ENCODE data around the gene FCN1. TPM values are rescaled to one million over a fixed set of nuclear protein-coding genes. Genes with fewer than 3 reads are reported as not detected.

Gene FCN1
- polyA plus RNA-seq, 3 donors = 2,884 to 7,680 (median 6,268) TPM

DNA sequence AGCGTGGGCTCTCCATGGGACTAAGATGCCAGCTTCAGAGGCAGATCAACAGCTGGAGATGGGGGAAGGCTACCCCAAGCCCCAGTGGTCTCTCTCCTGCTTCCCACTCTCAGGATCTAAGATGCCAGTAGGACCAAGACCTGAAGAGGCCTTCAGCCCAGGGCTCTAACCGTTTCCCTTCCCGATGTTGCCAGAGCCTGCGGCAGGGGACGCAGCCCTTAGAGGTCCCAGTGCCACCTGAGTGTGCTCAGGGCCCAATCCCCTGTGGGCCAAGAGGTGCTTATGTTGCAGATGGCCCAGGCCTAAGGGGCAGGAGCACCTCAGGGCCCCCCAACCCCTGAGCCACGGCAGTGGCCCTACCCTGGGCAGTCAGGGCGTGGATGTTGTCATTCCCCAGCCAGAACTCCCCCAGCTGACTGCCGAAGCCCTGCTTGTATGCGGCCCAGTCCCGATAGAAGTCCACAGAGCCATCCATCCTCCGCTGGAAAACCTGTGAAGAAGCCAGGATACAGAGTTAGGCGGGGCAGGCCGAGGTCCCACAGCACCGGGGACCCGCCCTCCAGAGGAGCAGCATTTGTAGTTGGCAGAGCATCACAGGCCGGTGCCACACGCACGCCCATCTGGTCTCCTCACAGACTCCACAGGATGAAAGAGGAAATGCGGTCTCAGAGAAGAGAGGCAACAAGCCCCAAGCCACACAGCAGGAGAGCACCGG, 5.4 kb downstream of the FCN1 start:
- Mint-ChIP-seq H3K4me3 (peak overlapping the region; percentile 53 to 98), H3K27ac (peak overlapping the region in 6 of 7 donors; percentile 81 to 87 (median 83)), H3K36me3 (peaks cover 72 to 88% of the 10 kb centered on the region in 2 donors), H3K9me3 (peaks cover 49 to 74% (median 62%) of the 10 kb centered on the region in 7 donors), H3K27me3 (ENCODE audit: low read depth in 3 of 3) (peaks cover 0 to 6% (median 0%) of the 10 kb centered on the region in 3 donors), H3K4me1 (peaks cover 50% of the 10 kb centered on the region)
- H3K79me2 ChIP-seq (ENCODE audit: insufficient read depth, low read length) = peaks cover 46% of the 10 kb centered on the region
- peaks cover 51 to 52% of the 10 kb centered on the region in 2 donors for H3K4me1 ChIP-seq (ENCODE audit: control insufficient read depth in 1 of 2, insufficient read depth in 2 of 2, low read length in 2 of 2)
- H3K36me3 ChIP-seq (replicated peaks in 1 of 2; ENCODE audit: control insufficient read depth in 1 of 2, insufficient read depth in 2 of 2, low read length in 2 of 2) = peaks cover 67 to 84% of the 10 kb centered on the region in 2 donors
- WGBS (ENCODE audit: insufficient coverage) = 89% methylated on average over 18 of the region's 20 CpGs
- intact Hi-C loops (cut with micrococcal nuclease) = no loop called here
- no peak overlapping the region for H2AFZ ChIP-seq (ENCODE audit: insufficient read depth, low read depth, low read length, poor library complexity, severe bottlenecking)
- peak overlapping the region; percentile 99 for H3K4me2 ChIP-seq (replicated peaks; ENCODE audit: extremely low read depth, low read length, poor library complexity, severe bottlenecking)
- TF ChIP-seq, protein P1, sequence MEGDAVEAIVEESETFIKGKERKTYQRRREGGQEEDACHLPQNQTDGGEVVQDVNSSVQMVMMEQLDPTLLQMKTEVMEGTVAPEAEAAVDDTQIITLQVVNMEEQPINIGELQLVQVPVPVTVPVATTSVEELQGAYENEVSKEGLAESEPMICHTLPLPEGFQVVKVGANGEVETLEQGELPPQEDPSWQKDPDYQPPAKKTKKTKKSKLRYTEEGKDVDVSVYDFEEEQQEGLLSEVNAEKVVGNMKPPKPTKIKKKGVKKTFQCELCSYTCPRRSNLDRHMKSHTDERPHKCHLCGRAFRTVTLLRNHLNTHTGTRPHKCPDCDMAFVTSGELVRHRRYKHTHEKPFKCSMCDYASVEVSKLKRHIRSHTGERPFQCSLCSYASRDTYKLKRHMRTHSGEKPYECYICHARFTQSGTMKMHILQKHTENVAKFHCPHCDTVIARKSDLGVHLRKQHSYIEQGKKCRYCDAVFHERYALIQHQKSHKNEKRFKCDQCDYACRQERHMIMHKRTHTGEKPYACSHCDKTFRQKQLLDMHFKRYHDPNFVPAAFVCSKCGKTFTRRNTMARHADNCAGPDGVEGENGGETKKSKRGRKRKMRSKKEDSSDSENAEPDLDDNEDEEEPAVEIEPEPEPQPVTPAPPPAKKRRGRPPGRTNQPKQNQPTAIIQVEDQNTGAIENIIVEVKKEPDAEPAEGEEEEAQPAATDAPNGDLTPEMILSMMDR (IDR thresholded peaks at IDR 0.05) = no peak
- peak in 1 of 3 donors; percentile 1 for DNase-seq
- peaks cover 60 to 80% of the 10 kb centered on the region in 2 donors for H3K9me3 ChIP-seq (replicated peaks in 1 of 2; ENCODE audit: control insufficient read depth in 1 of 2, insufficient read depth in 1 of 2, low read length in 2 of 2)
- no peaks in the 10 kb centered on the region for H3K27me3 ChIP-seq (ENCODE audit: control insufficient read depth in 2 of 2, insufficient read depth in 2 of 2, low read length in 2 of 2)
- H3K27ac ChIP-seq (ENCODE audit: low read depth in 1 of 2, low read length in 2 of 2) = peak overlapping the region; percentile 83 to 91
- no peak overlapping the region for H3K9ac ChIP-seq (ENCODE audit: insufficient read depth, low read length, poor library complexity, severe bottlenecking)
- peaks cover 72% of the 10 kb centered on the region for H4K20me1 ChIP-seq (ENCODE audit: insufficient read depth, low read length)
- H3K4me3 ChIP-seq (replicated peaks in 1 of 3; ENCODE audit: low read depth in 2 of 3, low read length in 3 of 3) = peak overlapping the region in 1 of 3 experiments; percentile 97

DNA sequence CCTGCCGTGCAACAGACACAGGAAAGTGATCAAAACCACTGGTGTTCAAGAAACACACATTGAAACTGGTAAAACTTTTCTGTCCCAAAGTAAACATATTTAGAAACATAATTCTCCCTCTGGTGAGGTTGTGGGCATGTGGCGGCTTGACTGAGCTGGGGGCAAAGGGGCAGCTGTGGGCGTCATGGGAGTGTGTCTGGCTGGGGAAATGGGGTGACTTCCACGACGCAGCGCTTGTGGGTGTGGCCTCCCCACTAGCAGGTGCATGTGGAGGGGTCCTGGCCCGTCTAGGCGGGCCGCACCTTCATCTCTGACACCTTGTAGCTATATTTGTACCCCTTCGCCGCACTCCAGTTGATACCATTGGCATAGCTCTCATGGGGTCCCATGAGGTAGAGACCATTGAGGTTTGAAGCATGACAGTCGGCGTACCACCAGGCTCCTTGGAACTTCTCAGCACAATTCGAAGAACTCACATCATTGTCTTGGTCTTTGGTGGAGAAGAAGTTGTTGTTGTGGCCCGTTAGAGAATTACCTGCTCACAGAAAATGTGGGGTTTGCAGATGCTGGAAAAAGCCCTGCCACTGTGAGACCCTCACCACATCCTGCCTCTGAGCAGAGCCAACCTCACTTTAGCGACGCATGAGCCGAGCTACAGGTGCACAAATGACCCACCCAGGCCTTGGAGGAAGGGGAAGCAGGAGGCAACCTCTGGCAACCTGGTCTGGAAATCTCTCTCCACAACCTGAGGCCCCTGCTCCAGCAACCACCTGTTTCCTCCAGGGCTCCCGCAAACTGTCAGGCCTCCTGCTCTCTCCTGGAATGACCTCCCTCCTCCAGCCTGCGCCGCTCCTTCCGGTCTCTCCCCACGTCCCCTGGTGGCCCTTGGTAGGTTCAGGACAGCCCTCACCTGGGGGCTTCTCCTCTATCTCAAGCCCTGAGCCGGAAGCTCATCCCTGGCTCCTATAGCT, 7.9 kb downstream of the FCN1 start:
- TF ChIP-seq, protein P1 (IDR thresholded peaks at IDR 0.05) = no peak
- peak in 1 of 3 donors; percentile 0 for DNase-seq
- intact Hi-C loops (cut with micrococcal nuclease) = loop anchor here in 1 of 2 donors (5.0 kb wide), 1 partner anchor 432 kb away; no protein-coding TSS in a partner anchor
- Histone ChIP-seq H3K36me3 (replicated peaks in 1 of 2; ENCODE audit: control insufficient read depth in 1 of 2, insufficient read depth in 2 of 2, low read length in 2 of 2) (peaks cover 50 to 64% of the 10 kb centered on the region in 2 donors), H4K20me1 (ENCODE audit: insufficient read depth, low read length) (peaks cover 63% of the 10 kb centered on the region), H3K79me2 (ENCODE audit: insufficient read depth, low read length) (peaks cover 21% of the 10 kb centered on the region), H3K9me3 (replicated peaks in 1 of 2; ENCODE audit: control insufficient read depth in 1 of 2, insufficient read depth in 1 of 2, low read length in 2 of 2) (peaks cover 85 to 98% of the 10 kb centered on the region in 2 donors), H3K4me1 (ENCODE audit: control insufficient read depth in 1 of 2, insufficient read depth in 2 of 2, low read length in 2 of 2) (peaks cover 32 to 36% of the 10 kb centered on the region in 2 donors), H3K27ac (ENCODE audit: low read depth in 1 of 2, low read length in 2 of 2) (peak overlapping the region; percentile 32 to 72), H2AFZ (ENCODE audit: insufficient read depth, low read depth, low read length, poor library complexity, severe bottlenecking) (no peak overlapping the region), H3K27me3 (ENCODE audit: control insufficient read depth in 2 of 2, insufficient read depth in 2 of 2, low read length in 2 of 2) (no peaks in the 10 kb centered on the region), H3K4me3 (replicated peaks in 1 of 3; ENCODE audit: low read depth in 2 of 3, low read length in 3 of 3) (peak overlapping the region in 1 of 3 experiments; percentile 16), H3K9ac (ENCODE audit: insufficient read depth, low read length, poor library complexity, severe bottlenecking) (no peak overlapping the region), H3K4me2 (replicated peaks; ENCODE audit: extremely low read depth, low read length, poor library complexity, severe bottlenecking) (no peak overlapping the region)
- H3K27me3 Mint-ChIP-seq (ENCODE audit: low read depth in 3 of 3) = peaks cover 0 to 7% (median 0%) of the 10 kb centered on the region in 3 donors
- peaks cover 38% of the 10 kb centered on the region for H3K4me1 Mint-ChIP-seq
- peaks cover 51 to 64% of the 10 kb centered on the region in 2 donors for H3K36me3 Mint-ChIP-seq
- peak overlapping the region in 5 of 7 donors; percentile 46 to 87 (median 71) for H3K27ac Mint-ChIP-seq
- peaks cover 58 to 89% (median 81%) of the 10 kb centered on the region in 7 donors for H3K9me3 Mint-ChIP-seq
- WGBS (ENCODE audit: insufficient coverage) = 60% methylated on average over 12 of the region's 24 CpGs
- H3K4me3 Mint-ChIP-seq = no peak overlapping the region

All from CD14-positive monocyte (primary cell).